LoVo (cell line): ENCODE measurements around the gene YAP1.

Experiments used
- DNase-seq: peaks from one replicate; pipeline ENCODE4 v3.0.0-alpha.2; 2016; ENCODE audit warnings: low spot score

YAP1 gene

DNA sequence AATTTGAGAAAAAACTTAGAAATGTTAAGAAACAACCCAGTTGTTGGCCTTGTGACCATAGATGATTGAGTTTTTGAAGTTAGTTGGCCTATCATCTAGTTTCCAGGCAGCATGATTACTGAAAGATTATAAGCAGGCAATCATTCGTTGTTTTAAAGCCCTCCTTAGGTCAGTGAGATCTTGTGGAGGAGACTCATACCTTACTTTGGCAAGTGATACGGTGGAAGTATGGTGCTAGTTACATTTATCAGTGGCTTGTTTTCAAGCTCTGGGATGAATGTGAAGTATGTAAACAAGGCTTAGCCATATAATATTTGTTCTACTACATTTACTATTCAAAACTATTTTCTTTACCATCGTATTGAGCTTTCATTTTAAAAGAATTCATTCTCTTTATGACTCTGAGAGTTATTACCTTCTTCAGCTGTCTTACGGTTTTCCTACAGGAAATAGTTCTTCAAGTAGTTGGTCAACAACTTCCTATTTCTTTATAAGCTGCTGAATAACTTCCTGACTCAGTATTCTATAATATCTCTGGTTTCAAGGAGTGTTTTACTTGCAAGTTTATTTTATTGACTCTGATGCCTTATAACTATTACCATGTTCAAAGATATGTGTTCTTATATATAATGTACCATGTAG is 7.3 kb downstream of the YAP1 start:
- DNase-seq, result no peak

GRCh38 chr11:102118937-102119336 is 8.7 kb downstream of the YAP1 start:
- no peak for DNase-seq

- no peak for DNase-seq
Observed at GRCh38 chr11:102119997-102120396, 9.8 kb downstream of the YAP1 start.

- no peak for DNase-seq
Observed at GRCh38 chr11:102120437-102120973, 10.3 kb downstream of the YAP1 start.

- DNase-seq, result no peak
Observed at GRCh38 chr11:102121329-102121728, 11.1 kb downstream of the YAP1 start.

DNA sequence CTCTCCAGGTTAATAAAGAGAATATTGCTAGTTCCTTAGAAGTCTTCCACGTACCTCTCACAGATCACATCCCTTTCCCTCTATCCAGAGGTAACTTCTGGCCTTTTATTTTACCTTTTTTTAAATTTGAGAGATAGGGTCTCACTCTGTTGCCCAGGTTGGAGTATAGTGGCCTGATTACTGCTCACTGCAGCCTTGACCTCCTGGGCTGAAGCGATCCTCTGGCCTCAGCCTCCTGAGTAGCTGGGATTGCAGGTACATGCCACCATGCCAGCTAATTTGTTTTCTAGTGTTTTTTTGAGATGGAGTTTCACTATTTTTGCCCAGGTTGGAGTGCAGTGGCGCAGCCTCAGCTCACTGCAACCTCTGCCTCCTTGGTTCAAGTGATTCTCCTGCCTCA is 24.4 kb downstream of the YAP1 start:
- no peak for DNase-seq

DNA sequence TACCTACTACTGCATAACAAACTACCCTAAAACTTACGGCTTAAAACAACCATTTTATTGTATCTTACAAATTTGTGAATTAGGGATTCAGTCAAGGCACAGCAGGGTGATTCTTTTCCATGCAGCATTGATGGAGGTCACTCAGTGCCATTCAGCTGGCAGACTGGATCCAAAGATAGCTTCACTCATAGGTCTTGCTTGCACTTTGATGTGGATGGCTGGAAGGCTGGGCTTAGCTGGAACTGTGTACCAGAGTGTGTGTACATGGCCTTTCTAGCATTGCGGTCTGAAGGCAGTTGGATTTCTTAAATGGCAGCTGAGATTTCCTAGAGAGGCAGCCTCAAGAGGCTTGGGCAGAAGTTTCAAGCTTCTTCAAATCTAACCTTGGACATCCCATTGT is 25.0 kb downstream of the YAP1 start:
- DNase-seq, result no peak

- DNase-seq, result no peak
Observed at GRCh38 chr11:102138223-102138622, 28.0 kb downstream of the YAP1 start.

DNA sequence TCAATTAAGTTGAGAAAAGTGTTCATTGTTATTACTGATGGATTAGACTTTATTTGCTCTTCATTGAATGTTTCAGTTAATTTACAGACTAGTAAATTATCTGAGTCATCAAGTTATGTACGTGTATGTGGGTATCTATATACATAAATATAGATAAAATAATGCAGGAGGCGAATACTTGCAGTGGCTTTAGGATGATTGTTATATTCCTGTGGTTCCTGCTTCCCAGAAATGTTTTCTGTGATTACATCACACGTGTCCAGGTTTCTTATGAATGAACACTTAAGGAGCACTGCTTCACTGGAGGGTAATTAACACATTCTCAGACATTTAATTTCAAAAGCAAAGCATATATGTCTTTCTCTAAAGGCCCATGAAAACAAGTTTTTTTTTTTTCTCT is 28.4 kb downstream of the YAP1 start:
- no peak for DNase-seq

DNA sequence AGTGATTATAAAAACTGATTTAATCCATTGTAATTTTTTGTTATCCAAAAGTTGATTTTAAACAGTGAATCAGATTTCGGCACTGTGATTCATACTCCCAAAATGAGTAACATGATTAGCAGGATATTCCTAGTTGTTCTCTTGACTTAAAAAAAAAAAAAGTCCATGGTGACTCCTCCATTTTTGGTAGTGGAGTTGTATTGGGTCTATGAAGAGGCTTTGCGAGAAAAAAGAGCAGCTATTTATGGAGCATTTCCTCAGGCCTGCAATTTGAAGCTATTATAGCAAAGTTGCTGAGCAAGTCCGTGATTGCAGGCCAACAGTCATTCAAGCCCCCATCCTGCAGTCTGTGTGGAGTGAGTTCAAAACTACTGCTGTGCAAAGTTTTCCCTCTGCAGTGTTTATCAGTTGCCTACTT is 28.8 kb downstream of the YAP1 start:
- no peak for DNase-seq

- DNase-seq, result no peak
Observed at GRCh38 chr11:102142333-102142732, 32.1 kb downstream of the YAP1 start.

DNA sequence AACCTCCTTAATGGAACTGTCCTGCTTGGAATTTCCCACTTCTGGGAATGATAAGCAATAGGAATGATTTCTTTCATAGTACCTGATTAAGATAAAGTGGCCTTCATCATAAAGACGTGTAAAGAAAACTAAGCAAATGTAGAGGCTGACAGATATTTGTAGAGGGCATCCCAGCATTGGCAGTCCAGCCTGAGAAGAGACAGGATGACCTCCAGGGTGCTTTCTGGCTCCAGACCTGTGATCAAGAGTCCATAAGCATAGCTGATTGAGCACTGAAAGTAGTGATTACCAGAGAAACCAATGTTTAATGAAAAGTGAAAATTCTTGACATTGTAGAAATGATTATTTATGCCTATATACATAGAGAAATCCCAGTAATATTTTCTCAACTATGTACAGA is 33.6 kb downstream of the YAP1 start:
- DNase-seq, result no peak

GRCh38 chr11:102144357-102145355 is 34.4 kb downstream of the YAP1 start:
- DNase-seq, result no peak

DNA sequence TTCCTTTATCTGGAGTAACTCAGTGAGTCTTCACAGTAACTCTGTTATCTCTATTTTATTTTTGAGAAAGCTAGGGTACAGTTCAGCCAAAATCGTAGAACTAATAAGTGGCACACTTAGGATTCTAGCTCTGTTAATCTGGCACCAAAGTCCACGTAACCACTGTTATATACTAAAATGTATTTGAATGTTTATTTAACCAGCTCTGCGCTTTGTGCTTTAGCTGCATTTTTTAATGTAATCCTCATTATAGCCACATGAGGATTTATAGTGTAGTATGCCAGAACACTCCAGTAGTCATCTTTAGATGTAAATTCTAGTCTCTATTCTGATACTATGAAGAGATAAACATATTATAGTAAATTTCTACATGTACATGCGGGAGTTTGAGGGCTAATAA is 36.8 kb downstream of the YAP1 start:
- no peak for DNase-seq

GRCh38 chr11:102147632-102148031 is 37.4 kb downstream of the YAP1 start:
- no peak for DNase-seq

DNA sequence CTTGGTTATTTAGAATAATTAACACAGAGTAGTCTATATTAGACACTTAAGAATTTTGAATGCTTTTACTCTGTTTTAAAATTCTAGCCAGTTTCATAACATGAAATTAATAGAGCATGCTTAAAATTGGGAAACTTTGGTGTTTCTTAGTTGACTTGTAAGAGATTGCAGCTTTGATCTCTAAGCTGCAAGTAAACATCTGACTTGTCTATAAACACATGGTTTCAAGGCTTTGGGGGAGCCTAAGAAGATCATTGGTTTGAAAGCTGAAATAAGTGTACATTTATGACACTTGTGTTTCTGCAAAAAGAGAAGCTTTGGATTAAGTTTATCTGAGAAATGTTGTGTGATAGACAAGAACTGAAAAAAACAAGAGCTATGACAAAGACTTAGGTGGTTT is 37.8 kb downstream of the YAP1 start:
- no peak for DNase-seq

DNA sequence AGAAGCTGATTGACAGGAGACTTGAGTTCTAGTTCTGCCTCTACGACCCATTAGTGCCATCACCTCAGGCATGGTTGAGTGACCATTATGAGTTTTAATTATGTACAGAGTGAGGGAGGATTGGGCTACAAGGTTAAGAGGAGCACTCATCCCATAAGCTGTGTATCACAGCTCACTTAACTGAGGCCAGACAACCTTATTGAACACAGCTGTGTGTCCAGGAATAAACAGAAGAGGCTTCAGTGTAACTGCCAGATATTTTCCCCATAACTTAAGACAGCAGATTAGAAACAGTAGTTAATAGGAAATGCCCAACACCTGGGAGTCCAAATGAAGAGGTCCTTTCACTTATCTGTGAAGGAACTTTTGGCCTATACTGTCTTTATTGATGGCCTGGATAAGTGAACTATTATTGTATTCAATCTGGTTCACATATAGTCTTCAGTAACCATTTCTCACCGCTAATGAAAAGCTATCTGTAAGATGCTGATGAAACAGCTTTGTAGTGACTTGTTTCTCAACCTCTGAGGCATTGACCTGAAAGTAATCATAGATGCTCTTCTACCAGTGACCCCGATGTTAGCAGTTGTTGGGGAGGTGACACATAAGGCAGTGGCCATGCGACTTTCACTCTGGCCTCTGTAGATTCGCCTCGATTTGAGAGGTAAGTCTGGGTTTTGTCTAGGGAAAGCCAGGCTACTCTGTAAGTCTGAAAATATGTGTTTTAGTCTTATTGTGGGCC is 41.7 kb downstream of the YAP1 start:
- no peak for DNase-seq

DNA sequence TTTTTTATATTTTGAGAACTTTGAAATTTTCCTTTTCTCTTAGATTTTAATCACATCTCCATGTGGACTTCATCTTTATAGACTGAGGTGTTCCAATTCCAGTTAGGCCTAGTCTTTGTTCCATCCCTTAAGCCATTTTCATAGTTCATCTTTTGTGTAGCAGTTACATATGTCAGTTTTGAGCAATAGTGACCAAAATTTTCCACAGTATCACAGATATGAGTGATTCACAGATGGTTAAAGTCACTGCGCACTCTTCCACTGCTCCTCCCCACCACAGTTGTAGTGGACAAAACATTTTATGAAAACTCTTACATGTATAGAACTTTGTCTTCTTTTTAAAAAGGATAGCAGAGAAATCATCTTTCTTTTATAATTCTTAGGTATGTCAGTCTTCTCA is 42.8 kb downstream of the YAP1 start:
- DNase-seq, result no peak

DNA sequence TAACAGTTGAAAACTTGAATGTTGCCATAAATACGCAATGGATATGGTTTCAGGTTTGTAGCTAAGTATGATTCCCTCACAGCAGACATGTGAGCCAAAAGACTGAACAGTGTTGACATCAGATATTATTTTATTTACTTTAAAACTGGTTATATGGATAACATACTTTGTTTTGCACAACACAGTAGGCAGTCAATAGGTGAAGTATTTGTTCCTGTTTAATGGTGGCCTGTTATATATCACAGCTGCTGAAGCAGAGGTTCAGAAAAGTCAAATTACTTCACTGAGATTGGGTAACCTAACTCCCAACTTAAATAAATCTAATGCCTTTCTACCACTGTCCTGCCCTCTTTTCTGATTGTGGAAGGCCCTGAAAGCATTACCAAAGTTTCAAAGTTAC is 44.6 kb downstream of the YAP1 start:
- no peak for DNase-seq

- no peak for DNase-seq
Observed at GRCh38 chr11:102155676-102156075, 45.4 kb downstream of the YAP1 start.

DNA sequence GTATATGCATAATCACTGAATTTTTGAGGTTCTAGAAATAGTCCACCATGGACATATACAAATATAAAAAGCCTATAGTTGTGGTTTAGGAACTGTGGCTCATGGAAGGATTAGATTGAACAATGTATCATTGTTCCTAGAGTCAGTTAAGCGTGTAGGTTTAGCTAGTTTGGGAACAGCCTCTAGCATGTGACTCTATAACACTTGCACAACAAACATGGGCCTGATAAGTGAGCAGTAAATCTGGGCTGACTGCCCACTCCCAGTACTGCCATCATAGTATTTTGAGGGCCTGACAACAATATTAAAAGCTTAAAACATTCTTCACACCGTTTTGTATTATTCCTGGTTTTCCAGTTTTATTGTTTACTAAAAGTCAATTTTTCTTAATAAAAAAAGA is 47.0 kb downstream of the YAP1 start:
- DNase-seq, result peak; percentile 43

DNA sequence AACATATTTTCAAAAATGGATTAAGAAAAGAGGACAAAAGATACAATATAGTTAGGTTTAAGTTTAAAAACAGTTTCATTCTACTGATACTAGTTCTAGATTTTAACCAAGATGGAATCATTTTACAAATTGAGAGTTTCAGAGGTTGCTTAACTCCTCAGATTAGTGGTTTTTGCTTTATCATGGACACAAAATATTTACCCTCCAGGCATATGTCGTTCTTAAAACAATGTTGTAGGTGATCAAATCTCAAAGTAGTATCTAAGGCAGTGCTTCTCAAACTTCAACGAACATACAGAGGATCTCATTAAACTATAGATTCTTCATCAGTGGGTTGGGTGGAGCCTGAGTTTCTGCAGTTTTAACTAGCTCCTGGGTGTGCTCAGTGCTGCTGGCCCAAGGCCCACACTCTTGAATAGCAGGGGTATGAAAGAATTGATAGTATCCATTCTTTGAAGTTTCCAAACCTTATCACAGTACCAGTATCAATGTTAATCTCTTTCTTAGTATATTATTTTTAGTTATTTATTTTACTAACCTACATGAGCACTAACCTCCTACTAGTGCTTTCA is 48.0 kb downstream of the YAP1 start:
- DNase-seq, result no peak
